HG02981 (cell line): Measurements from ENCODE around the gene ZNF433.
"Not testable (repeated sequence)": the region's sequence is repeated elsewhere in the genome, so short reads cannot be mapped to it uniquely, and the experiment has no call there.

ENCODE experiments used
- ATAC-seq: cut with Tn5 transposase; IDR thresholded peaks from one replicate; pipeline ENCODE4 v1.9.1; 2021; ENCODE audit warnings: mild to moderate bottlenecking, moderate library complexity; ENCODE audit not compliant: unreplicated experiment

The ZNF433 gene

GRCh38 chr19:12035220-12036172 lies at the start of gene ZNF433:
ZNF433 (minus strand) TSS chr19:12035679; CDS start chr19:12035539, 140 bp downstream.
- ATAC-seq = peak; percentile 89

DNA sequence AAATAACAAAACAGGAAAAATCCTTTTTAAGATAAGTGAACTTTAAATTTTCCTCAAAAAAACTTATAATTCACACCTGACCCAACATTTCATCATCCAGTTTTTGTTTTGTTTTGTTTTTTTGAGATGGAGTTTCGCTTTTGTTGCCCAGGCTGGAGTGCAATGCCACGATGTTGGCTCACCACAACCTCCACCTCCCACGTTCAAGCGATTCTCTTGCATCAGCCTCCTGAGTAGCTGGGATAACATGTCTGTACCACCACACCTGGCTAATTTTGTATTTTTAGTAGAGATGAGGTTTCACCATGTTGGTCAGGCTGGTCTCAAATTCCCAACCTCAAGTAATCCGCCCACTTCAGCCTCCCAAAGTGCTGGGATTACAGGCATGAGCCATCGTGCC lies 47.9 kb upstream of the ZNF433 start:
- ATAC-seq = not testable (repeated sequence)

DNA sequence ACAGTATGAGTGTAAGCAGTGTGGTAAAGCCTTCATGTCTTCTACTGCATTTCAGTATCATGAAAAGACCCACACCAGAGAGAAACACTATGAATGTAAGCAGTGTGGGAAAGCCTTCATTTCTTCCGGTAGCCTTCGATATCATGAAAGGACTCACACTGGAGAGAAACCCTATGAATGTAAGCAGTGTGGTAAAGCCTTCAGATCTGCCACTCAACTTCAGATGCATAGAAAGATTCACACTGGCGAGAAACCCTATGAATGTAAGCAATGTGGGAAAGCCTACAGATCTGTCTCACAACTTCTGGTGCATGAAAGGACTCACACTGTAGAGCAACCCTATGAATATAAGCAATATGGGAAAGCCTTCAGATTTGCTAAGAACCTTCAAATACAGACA lies 41.9 kb upstream of the ZNF433 start:
- ATAC-seq = no peak

GRCh38 chr19:12076331-12076730 lies 40.9 kb upstream of the ZNF433 start:
- not testable (repeated sequence) for ATAC-seq

GRCh38 chr19:12075538-12076139 lies 40.2 kb upstream of the ZNF433 start:
- ATAC-seq = no peak

GRCh38 chr19:12064590-12065538 lies 29.4 kb upstream of the ZNF433 start, which contains the start of gene ZNF844:
ZNF844 (plus strand) TSS chr19:12064731; CDS start chr19:12064874, 143 bp downstream.
- peak; percentile 78 for ATAC-seq

GRCh38 chr19:12055784-12056183 lies 20.3 kb upstream of the ZNF433 start:
- no peak for ATAC-seq

DNA sequence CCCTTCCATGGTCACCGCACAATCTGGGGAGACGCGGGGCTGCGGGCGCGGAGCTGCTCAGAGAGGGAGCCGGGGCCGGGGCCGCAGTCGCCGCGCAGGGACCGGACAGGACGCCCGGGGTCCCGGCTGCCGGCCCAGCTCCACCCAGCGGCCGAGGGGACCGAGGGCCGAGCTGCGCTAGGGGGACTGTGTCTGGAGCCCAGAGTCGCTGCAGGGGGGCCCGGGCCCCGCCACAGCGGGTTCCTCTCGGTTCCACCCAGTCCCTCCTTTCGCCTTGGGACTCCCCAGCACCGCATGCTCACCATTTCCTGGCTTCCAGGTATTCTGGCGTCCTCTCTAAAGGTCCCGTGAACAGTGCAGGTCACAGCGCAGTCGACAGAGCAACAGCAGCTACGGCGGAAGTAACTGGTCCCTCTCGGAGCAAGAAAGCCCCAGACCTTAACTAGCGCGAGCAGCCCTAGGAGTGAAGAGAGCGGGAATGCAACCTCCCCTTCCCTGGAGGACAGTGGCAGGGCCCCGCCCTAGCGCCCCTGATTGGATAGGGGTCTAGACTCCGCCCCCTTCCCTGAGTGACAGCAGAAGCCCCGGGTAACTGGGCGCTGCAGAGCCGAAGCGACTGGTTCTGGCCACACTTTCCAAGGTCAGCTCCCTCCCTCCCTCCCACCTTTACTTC lies 17.2 kb upstream of the ZNF433 start, which contains the start of gene ZNF878:
TSS of gene ZNF878 (minus strand) at position 465 of the 673 bp plus-strand sequence. CDS start at position 305, 160 bp downstream.
- ATAC-seq = peak; percentile 85

DNA sequence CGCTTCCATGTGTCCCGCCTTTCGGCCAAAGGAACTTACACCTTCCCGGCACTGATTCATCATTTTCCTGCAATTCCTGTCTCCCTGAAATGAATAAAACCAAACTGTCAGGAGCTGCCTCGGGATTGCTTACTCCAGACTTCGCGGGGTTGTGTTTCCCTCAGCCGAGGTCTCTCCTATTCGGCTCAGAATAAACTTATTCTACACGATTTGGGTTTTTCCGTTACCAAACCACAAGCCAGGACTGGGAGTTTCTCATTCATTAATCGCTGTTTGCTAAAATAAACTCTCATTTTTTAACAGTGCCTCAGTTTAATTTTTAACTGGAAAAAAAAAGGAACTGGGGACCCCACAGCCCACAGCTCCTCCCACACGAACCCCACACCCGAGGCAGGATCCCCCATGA lies 16.6 kb upstream of the ZNF433 start:
- ATAC-seq = no peak

DNA sequence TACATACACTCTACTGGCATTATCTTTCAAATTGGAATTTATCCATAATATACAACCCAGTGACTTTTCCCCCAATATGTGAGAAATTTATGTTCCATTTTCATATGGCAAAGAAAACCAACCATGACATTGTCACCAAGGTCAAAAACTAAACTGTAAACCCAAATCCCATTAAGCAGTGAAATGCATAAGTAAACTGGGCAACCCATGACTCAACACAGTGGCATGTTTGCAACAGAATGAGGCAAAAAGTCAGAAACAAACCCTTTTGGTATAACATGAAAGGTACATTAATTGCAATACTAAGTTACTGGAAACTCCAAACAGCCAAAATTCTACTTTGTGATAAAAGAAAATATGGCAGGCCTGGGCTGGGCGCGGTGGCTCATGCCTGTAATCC lies 12.4 kb upstream of the ZNF433 start:
- ATAC-seq = no peak

DNA sequence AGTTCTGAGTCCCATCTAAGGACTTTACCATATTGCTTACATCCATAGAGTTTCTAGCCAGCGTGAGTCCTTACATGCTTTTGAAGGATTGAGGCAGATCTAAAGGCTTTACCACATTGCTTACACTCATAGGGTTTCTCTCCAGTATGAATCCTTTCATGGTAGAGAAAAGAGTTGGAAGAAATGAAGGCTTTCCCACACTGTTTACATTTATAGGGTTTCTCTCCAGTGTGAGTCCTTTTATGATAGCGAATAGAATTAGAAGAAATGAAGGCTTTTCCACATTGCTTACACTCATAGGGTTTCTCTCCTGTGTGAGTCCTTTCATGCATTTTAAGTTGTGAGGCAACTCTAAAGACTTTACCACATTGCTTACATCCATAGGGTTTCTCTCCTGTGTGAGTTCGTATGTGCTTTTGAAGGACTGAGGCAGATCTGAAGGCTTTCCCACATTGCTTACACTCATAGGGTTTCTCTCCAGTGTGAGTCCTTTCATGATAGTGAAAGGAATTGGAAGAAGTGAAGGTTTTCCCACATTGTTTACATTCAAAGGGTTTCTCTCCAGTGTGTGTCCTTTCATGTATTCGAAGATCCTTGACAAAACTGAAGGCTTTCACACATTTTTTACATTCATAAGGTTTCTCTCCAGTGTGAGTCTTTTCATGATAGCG lies 8.4 kb upstream of the ZNF433 start:
- no peak for ATAC-seq

GRCh38 chr19:12042893-12043292 lies 7.4 kb upstream of the ZNF433 start:
- no peak for ATAC-seq

GRCh38 chr19:12034620-12035019 lies 859 bp downstream of the ZNF433 start:
- ATAC-seq = no peak

- no peak for ATAC-seq
Observed at GRCh38 chr19:12034198-12034597, 1.3 kb downstream of the ZNF433 start.

GRCh38 chr19:12015753-12016116 lies 19.7 kb downstream of the ZNF433 start:
- no peak for ATAC-seq

- no peak for ATAC-seq
Observed at GRCh38 chr19:12015015-12015752, 20.3 kb downstream of the ZNF433 start.

DNA sequence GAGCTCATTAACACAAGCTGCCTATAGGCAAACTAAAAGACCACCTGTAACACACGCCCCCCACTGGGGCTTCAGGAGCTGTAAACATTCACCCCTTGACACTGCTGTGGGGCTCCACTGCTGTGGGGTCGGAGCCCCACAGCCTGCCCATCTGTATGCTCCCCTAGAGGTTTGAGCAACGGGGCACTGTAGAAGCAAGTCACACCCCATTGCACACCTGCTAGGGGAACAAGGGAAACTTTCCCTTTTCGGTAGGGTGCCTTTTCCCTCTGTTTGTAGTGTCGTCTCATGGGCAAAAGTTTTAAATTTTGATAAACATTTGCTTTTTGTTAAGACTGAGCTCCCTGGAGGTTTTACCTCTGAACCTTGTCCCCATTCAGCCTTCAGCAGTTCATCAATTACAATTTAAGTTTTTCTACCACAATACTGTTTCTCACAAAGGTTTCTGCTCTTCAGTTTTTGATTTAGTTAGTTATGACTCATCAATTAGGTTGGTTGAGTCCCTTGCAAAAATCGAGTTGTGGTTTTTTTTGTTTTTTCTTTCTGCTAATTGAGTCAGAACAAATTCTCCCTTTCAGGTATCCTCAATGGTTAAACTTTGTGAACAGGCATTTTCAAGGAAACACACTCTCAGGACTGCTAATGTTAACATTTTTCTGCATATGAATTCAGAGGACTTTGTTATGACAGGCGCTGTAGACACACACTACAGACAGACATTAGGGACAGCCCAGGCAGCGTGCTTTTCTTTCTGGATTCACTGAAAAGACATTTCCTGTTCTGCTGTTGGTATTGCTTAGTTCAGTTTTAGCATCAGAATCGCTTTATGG lies 35.1 kb downstream of the ZNF433 start:
- peak; percentile 60 for ATAC-seq

- no peak for ATAC-seq
Observed at GRCh38 chr19:11995174-11995573, 40.3 kb downstream of the ZNF433 start.
